Neural cell (in vitro differentiated cells): Measurements from ENCODE around the gene SPTBN1. TPM values are rescaled to one million over a fixed set of nuclear protein-coding genes. Genes with fewer than 3 reads are reported as not detected.

Experiments used
- H2AFZ ChIP-seq: fragments of 200-600, 300-800 bp; sonication (generic), shearing (Covaris generic); 2 replicates; pipeline ENCODE4 v1.6.0; 2014; ENCODE audit warnings: low read depth, mild to moderate bottlenecking, antibody characterized with exemption, low read length, moderate library complexity
- H3F3A ChIP-seq: fragments of 200-600 bp; shearing (Covaris generic); 2 replicates; pipeline ENCODE4 v1.6.1; 2016; ENCODE audit warnings: mild to moderate bottlenecking, moderate library complexity, mixed read lengths, antibody characterized with exemption, low read length; ENCODE audit not compliant: insufficient read depth, poor library complexity, severe bottlenecking
- H3K27ac ChIP-seq: fragments of 200-600, 300-800 bp; sonication (generic), shearing (Covaris generic); 2 replicates; pipeline ENCODE4 v1.5.1; 2014; ENCODE audit warnings: mild to moderate bottlenecking, low read length, moderate library complexity
- H3K27me3 ChIP-seq: fragments of 300-800, 200-600 bp; sonication (generic), shearing (Covaris generic); 2 replicates; pipeline ENCODE4 v1.6.0; 2014; ENCODE audit warnings: mild to moderate bottlenecking, low read depth, low read length, moderate library complexity; ENCODE audit not compliant: insufficient read depth
- H3K36me3 ChIP-seq: fragments of 300-800, 200-600 bp; sonication (generic), shearing (Covaris generic); 2 replicates; pipeline ENCODE4 v1.5.1; 2014; ENCODE audit warnings: mild to moderate bottlenecking, antibody characterized with exemption, low read length, moderate library complexity; ENCODE audit not compliant: insufficient read depth
- H3K4me2 ChIP-seq: fragments of 300-800, 200-600 bp; sonication (generic), shearing (Covaris generic); 2 replicates; pipeline ENCODE4 v1.6.0; 2014; ENCODE audit warnings: mild to moderate bottlenecking, low read length
- H3K4me3 ChIP-seq: fragments of 300-800, 200-600 bp; sonication (generic), shearing (Covaris generic); 2 replicates; pipeline ENCODE4 v1.5.1; 2014; ENCODE audit warnings: mild to moderate bottlenecking, low read length, moderate library complexity
- H3K79me2 ChIP-seq: fragments of 200-600 bp; shearing (Covaris generic); replicated peaks from 2 replicates; pipeline ENCODE4 v1.6.0; 2014; ENCODE audit warnings: mild to moderate bottlenecking, low read length, moderate library complexity; ENCODE audit not compliant: insufficient read depth
- H3K9ac ChIP-seq: fragments of 300-800, 200-600 bp; sonication (generic), shearing (Covaris generic); 2 replicates; pipeline ENCODE4 v1.6.1; 2016; ENCODE audit warnings: mild to moderate bottlenecking, low read length, mixed read lengths
- H3K9me2 ChIP-seq: fragments of 200-600 bp; shearing (Covaris generic); 2 replicates; pipeline ENCODE4 v1.6.1; 2016; ENCODE audit warnings: mild to moderate bottlenecking, low read length, mixed read lengths; ENCODE audit not compliant: insufficient read depth
- H3K9me3 ChIP-seq: fragments of 200-600, 300-800 bp; sonication (generic), shearing (Covaris generic); 2 replicates; pipeline ENCODE4 v1.6.1; 2016; ENCODE audit warnings: mild to moderate bottlenecking, mixed run types, low read length, moderate library complexity, mixed read lengths
- H4K20me1 ChIP-seq: fragments of 200-600 bp; shearing (Covaris generic); 2 replicates; pipeline ENCODE4 v1.6.1; 2016; ENCODE audit warnings: mild to moderate bottlenecking, mixed run types; ENCODE audit not compliant: insufficient read depth
- EP300 ChIP-seq: fragments of 450-650 bp; conservative IDR thresholded peaks from 2 replicates; pipeline ENCODE4 v1.6.1; 2014; ENCODE audit warnings: antibody characterized with exemption, mild to moderate bottlenecking, moderate library complexity; ENCODE audit not compliant: poor library complexity, severe bottlenecking
- EZH2 ChIP-seq: fragments of 200-600, 300-800 bp; shearing (Covaris generic), sonication (generic); IDR thresholded peaks from 2 replicates; pipeline ENCODE4 v1.6.1; 2014; ENCODE audit warnings: antibody characterized with exemption, low read length, borderline replicate concordance, mild to moderate bottlenecking; ENCODE audit not compliant: insufficient read depth, poor library complexity, severe bottlenecking
- MXI1 ChIP-seq: fragments of 450-650 bp; conservative IDR thresholded peaks from 2 replicates; pipeline ENCODE4 v1.6.1; 2014; ENCODE audit warnings: antibody characterized with exemption, mild to moderate bottlenecking; ENCODE audit not compliant: poor library complexity, severe bottlenecking
- POLR2AphosphoS5 ChIP-seq: IDR thresholded peaks from 2 replicates; pipeline ENCODE4 v1.6.1; 2012
- RAD21 ChIP-seq: fragments of 450-650 bp; conservative IDR thresholded peaks from 2 replicates; pipeline ENCODE4 v1.6.1; 2014; ENCODE audit warnings: antibody characterized with exemption, mild to moderate bottlenecking, moderate library complexity
- REST ChIP-seq: IDR thresholded peaks from 2 replicates; pipeline ENCODE4 v1.6.1; 2012; ENCODE audit warnings: borderline replicate concordance
- SMC3 ChIP-seq: fragments of 450-650 bp; conservative IDR thresholded peaks from 2 replicates; pipeline ENCODE4 v1.6.1; 2014; ENCODE audit warnings: antibody characterized with exemption, mild to moderate bottlenecking, moderate library complexity; ENCODE audit not compliant: poor library complexity
- TAF1 ChIP-seq: IDR thresholded peaks from 2 replicates; pipeline ENCODE4 v1.6.1; 2012; ENCODE audit warnings: low read depth
- polyA plus RNA-seq: library from polyadenylated mRNA; depleted of rRNA; stranded (reverse); fragments of >200 nt; gene quantifications from 2 replicates; pipeline ENCODE4 v1.2.3, GENCODE V29; 2014
- TF ChIP-seq, protein P1 (sequence below): fragments of 450-650 bp; IDR thresholded peaks from 2 replicates; pipeline ENCODE4 v1.5.1; 2014; ENCODE audit warnings: antibody characterized with exemption, mild to moderate bottlenecking, moderate library complexity; ENCODE audit not compliant: poor library complexity, severe bottlenecking

SPTBN1 gene
- polyA plus RNA-seq, 1 donor from 2014 or later, result 92.1 TPM

DNA sequence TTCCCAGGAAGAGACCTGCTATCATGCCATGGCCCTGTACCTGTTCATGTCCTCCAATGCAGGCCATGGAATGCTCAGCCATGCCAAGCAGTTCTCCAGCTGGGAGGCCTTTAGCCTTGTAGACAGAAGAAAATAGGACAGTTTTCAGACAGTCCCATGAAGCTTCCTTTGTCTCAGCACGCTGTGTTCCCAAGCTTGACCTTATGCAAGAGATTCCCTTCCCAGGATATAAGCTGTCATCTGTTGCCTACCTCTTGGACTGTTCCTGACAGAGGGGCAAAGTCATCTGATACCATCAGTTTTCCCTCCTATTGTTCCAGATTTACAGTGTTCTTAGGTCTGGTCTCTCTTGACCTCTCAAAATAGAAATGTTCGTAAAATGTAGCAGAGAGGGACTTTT is 170.8 kb downstream of the SPTBN1 start:
- Histone ChIP-seq H3K4me3 (no peak overlapping the region), H3K79me2 (no peaks in the 10 kb centered on the region), H3K27me3 (no peaks in the 10 kb centered on the region), H3K27ac (no peak overlapping the region), H3K9ac (no peak overlapping the region), H3K36me3 (peaks cover 29% of the 10 kb centered on the region), H2AFZ (no peak overlapping the region), H3F3A (no peaks in the 10 kb centered on the region), H3K9me2 (no peaks in the 10 kb centered on the region), H3K9me3 (no peaks in the 10 kb centered on the region), H4K20me1 (no peaks in the 10 kb centered on the region), H3K4me2 (no peak overlapping the region)
- TF ChIP-seq MXI1 (no peak), RAD21 (no peak), POLR2AphosphoS5 (no peak), SMC3 (no peak), REST (no peak), EP300 (no peak)

- Histone ChIP-seq H3K27ac (no peak overlapping the region), H3K9ac (no peak overlapping the region), H3F3A (no peaks in the 10 kb centered on the region), H3K36me3 (peaks cover 25% of the 10 kb centered on the region), H3K9me3 (no peaks in the 10 kb centered on the region), H3K4me2 (no peak overlapping the region), H3K9me2 (no peaks in the 10 kb centered on the region), H4K20me1 (no peaks in the 10 kb centered on the region), H3K27me3 (no peaks in the 10 kb centered on the region), H2AFZ (no peak overlapping the region), H3K4me3 (no peak overlapping the region), H3K79me2 (no peaks in the 10 kb centered on the region)
- TF ChIP-seq MXI1 (no peak), EZH2 (no peak), REST (no peak), EP300 (no peak), TAF1 (no peak), POLR2AphosphoS5 (no peak), RAD21 (no peak)
- TF ChIP-seq, protein P1, sequence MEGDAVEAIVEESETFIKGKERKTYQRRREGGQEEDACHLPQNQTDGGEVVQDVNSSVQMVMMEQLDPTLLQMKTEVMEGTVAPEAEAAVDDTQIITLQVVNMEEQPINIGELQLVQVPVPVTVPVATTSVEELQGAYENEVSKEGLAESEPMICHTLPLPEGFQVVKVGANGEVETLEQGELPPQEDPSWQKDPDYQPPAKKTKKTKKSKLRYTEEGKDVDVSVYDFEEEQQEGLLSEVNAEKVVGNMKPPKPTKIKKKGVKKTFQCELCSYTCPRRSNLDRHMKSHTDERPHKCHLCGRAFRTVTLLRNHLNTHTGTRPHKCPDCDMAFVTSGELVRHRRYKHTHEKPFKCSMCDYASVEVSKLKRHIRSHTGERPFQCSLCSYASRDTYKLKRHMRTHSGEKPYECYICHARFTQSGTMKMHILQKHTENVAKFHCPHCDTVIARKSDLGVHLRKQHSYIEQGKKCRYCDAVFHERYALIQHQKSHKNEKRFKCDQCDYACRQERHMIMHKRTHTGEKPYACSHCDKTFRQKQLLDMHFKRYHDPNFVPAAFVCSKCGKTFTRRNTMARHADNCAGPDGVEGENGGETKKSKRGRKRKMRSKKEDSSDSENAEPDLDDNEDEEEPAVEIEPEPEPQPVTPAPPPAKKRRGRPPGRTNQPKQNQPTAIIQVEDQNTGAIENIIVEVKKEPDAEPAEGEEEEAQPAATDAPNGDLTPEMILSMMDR, result no peak
These were observed 171.8 kb downstream of the SPTBN1 start for GRCh38 chr2:54627973-54628372.
